ENCODE measurements around the gene NEUROD2.

- no peak for TF ChIP-seq CTCF (IDR thresholded peaks at IDR 0.05)
- no peak for TF ChIP-seq POLR2AphosphoS5 (IDR thresholded peaks at IDR 0.05; ENCODE audit: low read depth, low read length)
These were observed 39.0 kb downstream of the NEUROD2 start for GRCh38 chr17:39568702-39569101.
